ENCODE measurements around the gene FAM3C.

The FAM3C gene

GRCh38 chr7:121379930-121380329 lies 16.2 kb downstream of the FAM3C start:
- no peak for DNase-seq (ENCODE audit: low spot score)

- no peak for DNase-seq (ENCODE audit: low spot score)
These were observed 19.1 kb downstream of the FAM3C start for GRCh38 chr7:121376979-121377378.

- DNase-seq (ENCODE audit: low spot score) = no peak
These were observed 22.9 kb downstream of the FAM3C start for GRCh38 chr7:121373177-121373576.

- no peak for DNase-seq (ENCODE audit: low spot score)
These were observed 23.6 kb downstream of the FAM3C start for GRCh38 chr7:121372376-121373010.

- no peak for DNase-seq (ENCODE audit: low spot score)
These were observed 24.2 kb downstream of the FAM3C start for GRCh38 chr7:121371883-121372282.

- DNase-seq (ENCODE audit: low spot score) = no peak
These were observed 24.7 kb downstream of the FAM3C start for GRCh38 chr7:121371367-121371766.

GRCh38 chr7:121369462-121369861 lies 26.6 kb downstream of the FAM3C start:
- DNase-seq (ENCODE audit: low spot score) = no peak

GRCh38 chr7:121366852-121367431 lies 29.2 kb downstream of the FAM3C start:
- peak; percentile 14 for DNase-seq (ENCODE audit: low spot score)

GRCh38 chr7:121360564-121360963 lies 35.5 kb downstream of the FAM3C start:
- no peak for DNase-seq (ENCODE audit: low spot score)

GRCh38 chr7:121355574-121355973 lies 40.5 kb downstream of the FAM3C start:
- no peak for DNase-seq (ENCODE audit: low spot score)

- DNase-seq (ENCODE audit: low spot score) = no peak
These were observed 43.8 kb downstream of the FAM3C start for GRCh38 chr7:121352323-121352722.

- no peak for DNase-seq (ENCODE audit: low spot score)
These were observed 44.4 kb downstream of the FAM3C start for GRCh38 chr7:121351682-121352081.

GRCh38 chr7:121344497-121344896 lies 51.6 kb downstream of the FAM3C start:
- peak; percentile 11 for DNase-seq (ENCODE audit: low spot score)

- DNase-seq (ENCODE audit: low spot score) = no peak
These were observed 52.0 kb downstream of the FAM3C start for GRCh38 chr7:121344093-121344492.

- DNase-seq (ENCODE audit: low spot score) = no peak
These were observed 52.8 kb downstream of the FAM3C start for GRCh38 chr7:121343302-121343701.

GRCh38 chr7:121342631-121343030 lies 53.5 kb downstream of the FAM3C start:
- no peak for DNase-seq (ENCODE audit: low spot score)

- DNase-seq (ENCODE audit: low spot score) = no peak
These were observed 54.2 kb downstream of the FAM3C start for GRCh38 chr7:121341933-121342332.

GRCh38 chr7:121339082-121339481 lies 57.0 kb downstream of the FAM3C start:
- DNase-seq (ENCODE audit: low spot score) = no peak

- DNase-seq (ENCODE audit: low spot score) = no peak
These were observed 58.7 kb downstream of the FAM3C start for GRCh38 chr7:121337398-121337797.

- no peak for DNase-seq (ENCODE audit: low spot score)
These were observed 59.5 kb downstream of the FAM3C start for GRCh38 chr7:121336579-121336978.

- no peak for DNase-seq (ENCODE audit: low spot score)
These were observed 61.0 kb downstream of the FAM3C start for GRCh38 chr7:121334875-121335648.

- no peak for DNase-seq (ENCODE audit: low spot score)
These were observed 61.7 kb downstream of the FAM3C start for GRCh38 chr7:121334376-121334775.

- DNase-seq (ENCODE audit: low spot score) = no peak
These were observed 64.5 kb downstream of the FAM3C start for GRCh38 chr7:121331574-121331973.

Measured in iPS-NIHi11 (cell line).